AG04450 (cell line): ENCODE results near the gene NTM. TPM values are rescaled to one million over a fixed set of nuclear protein-coding genes. Genes with fewer than 3 reads are reported as not detected.

Experiments used
- CTCF ChIA-PET: fragments of 300-600, 350-600 bp; formaldehyde crosslinking; extraction: SDS; loops from one replicate; lab custom pipeline; 2022; ENCODE audit warnings: antibody characterized with exemption, inconsistent platforms; lab: Charles Lee
- POLR2A ChIA-PET: fragments of 350-600 bp; formaldehyde crosslinking; extraction: SDS; loops from one replicate; lab custom pipeline; 2021; ENCODE audit warnings: antibody characterized with exemption, inconsistent platforms; lab: Yijun Ruan, JAX
- DNase-seq: peaks from one replicate; pipeline ENCODE4 v3.0.0-alpha.2; 2011; ENCODE audit warnings: low read depth, low spot score
- H3K27ac ChIP-seq: one replicate; pipeline ENCODE4 v1.5.1; 2012; ENCODE audit warnings: low read depth, low read length, control low read depth
- H3K27me3 ChIP-seq: one replicate; pipeline ENCODE4 v1.6.0; 2012; ENCODE audit warnings: low read length; ENCODE audit not compliant: control insufficient read depth, insufficient read depth
- H3K4me3 ChIP-seq: 2 replicates; pipeline ENCODE4 v1.5.1; 2011; ENCODE audit warnings: mild to moderate bottlenecking, low read depth, low read length, control low read depth
- H3K9me3 ChIP-seq: 2 replicates; pipeline ENCODE4 v1.5.1; 2012; ENCODE audit warnings: low read length; ENCODE audit not compliant: control insufficient read depth, insufficient read depth
- CTCF ChIP-seq: IDR thresholded peaks from 2 replicates; pipeline ENCODE4 v1.5.1; 2011; ENCODE audit warnings: low read depth, low read length, control low read depth, inconsistent platforms
- polyA plus RNA-seq: library from polyadenylated mRNA; depleted of rRNA; stranded (reverse); fragments of >200 nt; gene quantifications from 2 replicates; pipeline ENCODE4 v1.2.3, GENCODE V29; 2011

Gene NTM
- polyA plus RNA-seq, 1 experiment: 26.9 TPM

- no peak for TF ChIP-seq CTCF
- Histone ChIP-seq H3K27ac (no peak overlapping the region), H3K9me3 (no peaks in the 10 kb centered on the region), H3K27me3 (no peaks in the 10 kb centered on the region), H3K4me3 (no peak overlapping the region)
- ChIA-PET CTCF (interaction anchor here (0.6 to 1.9 kb wide), 2 partner anchors 104 to 154 kb away, joined by 3 to 5 read pairs; no protein-coding TSS in a partner anchor), POLR2A (no interaction called here)
- DNase-seq: no peak
Measured at GRCh38 chr11:132022285-132022684, 651.9 kb downstream of the NTM start.

- TF ChIP-seq CTCF: no peak
- Histone ChIP-seq H3K27me3 (no peaks in the 10 kb centered on the region), H3K27ac (no peak overlapping the region), H3K4me3 (no peak overlapping the region), H3K9me3 (no peaks in the 10 kb centered on the region)
- ChIA-PET CTCF (interaction anchor here (0.6 to 1.9 kb wide), 4 partner anchors 14 to 275 kb away, joined by 3 to 5 read pairs (median 4); no protein-coding TSS in a partner anchor), POLR2A (no interaction called here)
- peak; percentile 32 for DNase-seq
Measured at GRCh38 chr11:132022733-132023478, 652.5 kb downstream of the NTM start.

GRCh38 chr11:132024587-132025295 is 654.3 kb downstream of the NTM start:
- Histone ChIP-seq H3K4me3 (no peak overlapping the region), H3K27me3 (no peaks in the 10 kb centered on the region), H3K9me3 (no peaks in the 10 kb centered on the region), H3K27ac (peak overlapping the region; percentile 33)
- no peak for TF ChIP-seq CTCF
- CTCF ChIA-PET: interaction anchor here (1.5 kb wide), 1 partner anchor 113 kb away, joined by 3 read pairs; no protein-coding TSS in a partner anchor
- POLR2A ChIA-PET: no interaction called here
- DNase-seq: peak; percentile 43

- Histone ChIP-seq H3K9me3 (no peaks in the 10 kb centered on the region), H3K4me3 (no peak overlapping the region), H3K27ac (no peak overlapping the region), H3K27me3 (no peaks in the 10 kb centered on the region)
- no peak for DNase-seq
- ChIA-PET POLR2A (no interaction called here), CTCF (interaction anchor here (1.1 to 1.7 kb wide), 3 partner anchors 100 to 332 kb away, joined by 4 to 10 read pairs (median 5); no protein-coding TSS in a partner anchor)
- no peak for TF ChIP-seq CTCF
Measured at GRCh38 chr11:132026746-132027145, 656.3 kb downstream of the NTM start.
